Activated CD4-positive, CD25-positive, alpha-beta regulatory T cell treated with anti-CD3 and anti-CD28 coated beads, Interleukin-2, amount 50 U/mL, for 72 hours (primary cell): ENCODE measurements around the gene ENPP4.
"Not testable (repeated sequence)": the region's sequence is repeated elsewhere in the genome, so short reads cannot be mapped to it uniquely, and the experiment has no call there.

Experiments
- DNase-seq: peaks from one replicate; pipeline ENCODE4 v3.0.0; 2021

The ENPP4 gene

DNA sequence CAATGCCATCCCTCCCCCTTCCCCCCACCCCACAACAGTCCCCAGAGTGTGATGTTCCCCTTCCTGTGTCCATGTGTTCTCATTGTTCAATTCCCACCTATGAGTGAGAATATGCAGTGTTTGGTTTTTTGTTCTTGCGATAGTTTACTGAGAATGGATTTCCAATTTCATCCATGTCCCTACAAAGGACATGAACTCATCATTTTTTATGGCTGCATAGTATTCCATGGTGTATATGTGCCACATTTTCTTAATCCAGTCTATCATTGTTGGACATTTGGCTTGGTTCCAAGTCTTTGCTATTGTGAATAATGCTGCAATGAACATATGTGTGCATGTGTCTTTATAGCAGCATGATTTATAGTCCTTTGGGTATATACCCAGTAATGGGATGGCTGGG, 1.5 kb downstream of the ENPP4 start:
- DNase-seq, result not testable (repeated sequence)

GRCh38 chr6:46134216-46134615, 4.4 kb downstream of the ENPP4 start:
- DNase-seq, result no peak

DNA sequence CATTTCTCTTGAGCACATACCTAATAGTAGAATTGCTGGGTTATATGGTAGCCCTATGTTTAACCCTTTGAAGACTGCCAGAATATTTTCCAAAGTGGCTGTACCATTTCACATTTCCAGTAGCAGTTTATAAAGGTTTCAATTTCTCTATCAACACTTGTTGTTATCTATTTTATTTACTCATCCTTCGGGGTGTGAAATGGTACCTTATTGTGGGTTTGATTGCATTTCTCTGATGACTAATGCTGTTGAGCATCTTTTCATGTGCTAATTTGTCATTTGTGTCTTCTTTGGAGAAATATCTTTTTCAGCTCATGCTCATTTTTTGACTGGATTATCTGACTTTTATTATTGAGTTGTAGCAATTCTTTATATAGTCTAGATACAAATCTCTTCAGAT, 5.4 kb downstream of the ENPP4 start:
- no peak for DNase-seq

GRCh38 chr6:46136831-46137230, 7.0 kb downstream of the ENPP4 start:
- no peak for DNase-seq

GRCh38 chr6:46137387-46137786, 7.6 kb downstream of the ENPP4 start:
- DNase-seq, result no peak

DNA sequence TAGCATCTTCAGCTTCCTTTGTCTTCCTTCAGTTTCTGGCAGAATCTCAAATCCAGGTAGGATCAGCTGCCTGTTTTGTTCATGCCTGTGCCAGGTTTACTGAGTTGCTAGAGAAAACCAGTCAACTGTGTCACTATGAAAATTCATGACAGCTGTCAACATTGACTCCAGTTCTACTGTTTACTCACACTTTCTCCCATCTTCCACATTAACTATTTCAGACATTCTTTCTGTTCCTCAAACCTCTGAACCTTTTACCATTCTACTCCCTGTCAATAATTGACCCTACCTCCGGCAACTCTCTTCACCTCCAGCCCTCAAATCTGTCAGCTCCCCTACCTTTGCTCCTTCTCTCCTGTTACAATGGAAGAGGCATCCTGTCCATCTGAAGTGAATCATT, 8.5 kb downstream of the ENPP4 start:
- no peak for DNase-seq

DNA sequence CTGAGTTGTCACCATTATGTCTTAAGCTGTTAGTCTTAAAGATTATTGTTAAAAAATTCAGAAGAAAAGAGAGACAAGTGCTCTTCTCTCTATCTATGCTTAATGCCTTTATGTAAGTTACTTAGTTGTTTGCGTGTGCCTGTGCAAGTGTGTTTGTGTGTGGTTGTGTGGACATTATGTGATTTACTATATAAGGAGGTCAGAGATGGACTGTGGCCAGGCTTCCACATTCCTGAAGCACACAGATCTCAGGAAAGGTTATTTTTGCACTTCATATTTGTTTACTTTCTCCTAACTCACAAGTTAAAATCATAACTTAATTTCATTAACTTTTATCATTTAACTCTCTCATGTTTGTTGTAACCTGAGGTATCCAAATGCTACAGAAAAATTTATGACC, 14.5 kb downstream of the ENPP4 start:
- DNase-seq, result no peak

DNA sequence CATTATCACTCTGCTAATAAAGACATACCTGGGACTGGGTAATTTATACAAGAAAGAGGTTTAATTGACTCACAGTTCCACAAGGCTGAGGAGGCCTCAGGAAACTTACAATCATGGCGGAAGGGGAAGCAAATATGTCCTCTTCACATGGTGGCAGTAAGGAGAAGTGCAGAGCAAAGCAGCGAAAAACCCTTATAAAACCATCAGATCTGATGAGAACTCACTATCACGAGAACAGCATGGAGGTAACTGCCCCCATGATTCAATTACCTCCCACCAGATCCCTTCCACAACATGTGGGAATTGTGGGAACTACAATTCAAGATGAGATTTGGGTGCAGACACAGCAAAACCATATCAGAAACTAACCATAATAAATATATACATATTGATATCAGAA, 19.3 kb downstream of the ENPP4 start:
- not testable (repeated sequence) for DNase-seq

DNA sequence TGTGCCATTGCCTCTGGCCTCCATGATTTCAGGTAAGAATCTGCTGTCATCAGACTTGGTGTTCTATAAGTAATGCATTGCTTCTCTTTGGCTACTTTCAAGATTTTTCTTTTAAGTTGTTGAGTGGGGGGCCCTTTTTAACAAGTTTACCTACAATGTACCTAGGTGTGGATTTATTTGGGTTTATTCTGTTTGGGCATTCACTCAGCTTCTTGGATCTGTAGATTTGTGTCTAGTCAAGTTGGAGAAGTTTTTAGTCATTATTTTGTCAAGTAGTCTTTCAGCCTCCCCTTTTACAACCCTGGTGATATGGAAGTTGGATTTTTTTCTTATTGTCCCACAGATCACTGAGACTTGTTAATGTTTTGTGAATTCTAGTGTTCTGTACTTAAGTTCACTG, 26.9 kb downstream of the ENPP4 start:
- DNase-seq, result no peak

- DNase-seq, result no peak
Measured at GRCh38 chr6:46159229-46159628, 29.4 kb downstream of the ENPP4 start.

DNA sequence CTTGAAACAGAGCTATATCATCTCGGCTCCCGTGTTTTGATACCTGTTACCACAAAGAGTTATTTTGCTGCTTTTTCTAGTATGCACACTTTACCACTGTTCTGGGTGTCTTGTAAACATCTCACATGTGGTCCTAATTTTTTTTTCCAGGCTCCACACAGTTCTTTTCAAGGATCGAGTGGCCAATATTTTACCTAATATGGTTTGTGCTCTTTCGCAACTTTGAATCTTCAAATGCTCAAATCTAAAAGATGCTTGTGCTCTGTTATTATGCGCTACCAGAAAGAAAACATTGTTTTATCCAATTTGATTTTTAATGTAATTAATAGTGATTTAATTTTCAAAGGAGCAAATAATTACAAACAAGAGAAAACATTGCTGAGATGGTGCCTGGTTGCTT, 30.3 kb downstream of the ENPP4 start:
- no peak for DNase-seq

DNA sequence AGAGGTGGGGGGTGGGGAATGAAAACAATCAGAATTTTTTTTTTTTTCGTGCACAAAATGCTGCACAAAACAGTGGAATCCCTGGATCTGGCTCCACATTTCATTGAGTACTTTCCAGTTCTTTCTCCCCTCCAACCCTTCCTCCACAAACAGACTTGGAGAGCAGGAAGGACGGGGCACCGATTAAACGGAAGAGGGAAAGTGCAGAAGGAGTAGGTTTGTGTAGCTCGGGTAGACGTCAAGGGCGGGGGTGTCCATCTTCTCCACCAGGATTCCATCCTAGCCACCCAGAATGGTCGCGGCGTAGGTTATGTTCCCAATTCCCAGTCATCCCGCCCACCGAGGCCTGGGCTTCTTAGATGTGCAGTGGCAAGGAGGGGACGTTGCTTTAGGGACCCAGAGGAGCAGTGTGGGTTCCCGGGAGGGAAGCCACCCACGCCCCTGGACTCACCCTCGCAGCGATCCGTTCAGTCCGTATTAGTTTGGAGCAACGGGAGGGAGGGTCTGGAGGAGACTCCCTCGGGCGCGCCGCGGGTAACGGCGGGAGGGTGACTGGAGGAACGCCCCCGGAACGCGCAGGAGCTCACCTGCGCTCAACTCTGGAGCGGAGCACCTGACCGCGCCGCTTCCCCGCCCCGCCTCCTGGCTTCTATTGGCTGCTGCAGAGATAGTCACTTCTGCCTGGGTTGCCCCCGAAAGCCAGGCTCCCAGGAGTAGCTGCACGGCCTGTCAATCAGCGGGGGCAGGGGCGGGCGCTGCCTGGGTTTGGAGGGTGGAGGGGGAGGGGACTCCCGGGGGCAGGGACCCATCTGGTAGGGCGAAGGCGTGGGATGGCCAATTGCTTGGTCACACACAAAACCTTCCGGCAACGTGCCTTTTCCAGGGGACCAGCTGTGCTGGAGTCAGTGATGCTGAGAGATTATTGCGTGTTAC, 40.8 kb downstream of the ENPP4 start, which contains the start of gene ENPP5:
Gene ENPP5 (minus strand): TSS at position 624 of the 933 bp plus-strand sequence. CDS start 2,718 bp downstream, outside the sequence.
- peak; percentile 37 for DNase-seq

DNA sequence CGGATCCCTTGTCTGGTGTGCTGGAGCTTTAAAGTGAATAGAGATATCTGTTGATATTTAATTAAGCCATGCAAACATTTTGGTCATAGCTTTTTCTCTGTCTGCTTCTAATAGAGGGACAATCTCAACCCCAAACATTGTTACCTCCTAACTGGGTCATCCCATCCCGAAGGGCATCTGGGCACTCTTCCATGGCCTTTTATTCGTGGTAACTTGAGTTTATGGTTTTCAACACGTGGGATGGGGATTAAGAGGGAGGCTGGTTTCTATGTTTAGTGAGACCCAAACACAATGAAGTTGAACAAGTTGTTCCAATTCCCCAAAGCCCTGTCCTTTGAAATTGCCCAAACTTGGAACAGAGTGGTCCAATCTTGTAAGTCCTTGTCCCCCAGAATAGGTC, 42.4 kb downstream of the ENPP4 start:
- no peak for DNase-seq

GRCh38 chr6:46174904-46175303, 45.1 kb downstream of the ENPP4 start:
- no peak for DNase-seq

DNA sequence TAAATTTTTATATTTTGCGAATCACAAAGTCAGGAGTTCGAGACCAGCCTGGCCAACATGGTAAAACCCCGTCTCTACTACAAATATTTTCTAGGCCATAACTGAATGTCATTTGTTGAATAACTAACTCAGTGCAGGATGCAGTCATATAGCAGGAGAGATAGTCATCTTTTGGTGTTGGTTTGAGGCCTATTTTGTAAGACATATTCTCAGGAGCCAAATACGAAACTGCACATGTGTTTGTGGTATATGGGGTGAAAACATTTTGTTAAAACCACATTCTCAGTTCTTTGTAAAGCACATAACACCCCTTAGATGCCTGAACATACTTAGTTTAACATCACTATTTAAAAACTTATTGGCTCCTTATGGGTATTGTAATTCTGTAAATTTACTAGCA, 45.7 kb downstream of the ENPP4 start:
- no peak for DNase-seq

GRCh38 chr6:46175976-46176375, 46.2 kb downstream of the ENPP4 start:
- DNase-seq, result no peak

GRCh38 chr6:46184114-46184513, 54.3 kb downstream of the ENPP4 start:
- no peak for DNase-seq

DNA sequence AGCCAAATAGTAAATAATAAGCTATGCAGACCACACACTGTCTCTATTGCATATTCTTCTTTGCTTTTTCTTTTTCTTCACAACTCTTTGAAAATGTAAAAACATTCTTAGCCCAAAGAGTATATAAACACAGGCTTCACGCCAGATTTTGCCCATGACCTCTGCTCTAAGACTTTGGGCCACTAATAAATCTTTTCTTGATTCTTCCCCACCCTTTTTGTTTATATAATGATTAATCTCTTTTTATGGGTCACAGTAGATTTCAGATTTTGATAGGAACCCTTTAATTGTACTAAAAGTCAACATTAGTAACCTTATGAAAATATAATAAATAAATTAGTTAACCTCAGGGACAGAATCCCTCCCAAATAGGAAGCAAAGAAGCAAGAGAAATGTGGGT, 56.8 kb downstream of the ENPP4 start:
- no peak for DNase-seq

DNA sequence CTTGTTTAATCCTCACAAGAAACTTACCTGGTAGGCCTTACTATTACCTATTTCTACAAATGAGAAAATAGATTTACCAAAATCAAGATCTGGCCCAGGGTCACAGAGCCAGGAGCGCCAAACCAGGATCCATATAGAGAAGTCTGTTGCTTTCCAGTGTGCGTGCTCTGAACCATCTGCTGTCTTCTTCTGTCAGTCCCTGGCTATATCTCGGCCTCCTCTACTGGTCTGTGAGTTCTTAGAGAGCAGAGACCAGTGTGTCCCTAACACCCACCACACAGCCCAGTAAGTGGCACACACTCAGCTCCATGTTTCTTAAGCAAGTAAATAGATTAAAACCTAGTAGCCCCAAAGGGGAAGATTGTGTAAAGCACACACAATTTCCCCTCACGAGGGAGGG, 59.9 kb downstream of the ENPP4 start:
- DNase-seq, result no peak

GRCh38 chr6:46190889-46191288, 61.1 kb downstream of the ENPP4 start:
- no peak for DNase-seq

DNA sequence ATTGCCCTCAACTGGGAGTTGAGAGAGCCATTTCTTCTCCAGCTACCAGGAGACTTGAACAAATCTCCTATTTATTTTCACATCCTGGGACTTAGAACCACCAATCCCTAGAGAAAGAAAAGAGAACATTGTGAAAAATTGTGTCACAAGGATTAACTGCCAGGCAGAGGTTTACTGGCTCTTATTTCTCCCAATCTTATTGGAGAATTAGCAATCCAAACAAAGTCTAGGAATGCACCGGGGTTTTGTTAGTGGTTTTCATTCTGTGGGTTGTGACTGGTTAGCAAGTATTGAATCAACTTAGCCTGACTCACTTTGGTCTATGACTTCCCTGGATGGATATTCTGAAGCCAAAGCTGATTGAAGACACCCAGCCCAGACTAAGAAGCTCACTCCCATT, 62.2 kb downstream of the ENPP4 start:
- DNase-seq, result no peak
